Activated CD4-positive, CD25-positive, alpha-beta regulatory T cell (primary cell): Measurements from ENCODE around the gene LIPA.
"Not testable (repeated sequence)": the region's sequence is repeated elsewhere in the genome, so short reads cannot be mapped to it uniquely, and the experiment has no call there.

Source experiments
- DNase-seq, 4 experiments: peaks; one replicate each; lab custom pipeline; 2025; lab: John Stamatoyannopoulos, UW

LIPA gene

GRCh38 chr10:89270153-89270483, 18.5 kb upstream of the LIPA start:
- DNase-seq, result no peak

DNA sequence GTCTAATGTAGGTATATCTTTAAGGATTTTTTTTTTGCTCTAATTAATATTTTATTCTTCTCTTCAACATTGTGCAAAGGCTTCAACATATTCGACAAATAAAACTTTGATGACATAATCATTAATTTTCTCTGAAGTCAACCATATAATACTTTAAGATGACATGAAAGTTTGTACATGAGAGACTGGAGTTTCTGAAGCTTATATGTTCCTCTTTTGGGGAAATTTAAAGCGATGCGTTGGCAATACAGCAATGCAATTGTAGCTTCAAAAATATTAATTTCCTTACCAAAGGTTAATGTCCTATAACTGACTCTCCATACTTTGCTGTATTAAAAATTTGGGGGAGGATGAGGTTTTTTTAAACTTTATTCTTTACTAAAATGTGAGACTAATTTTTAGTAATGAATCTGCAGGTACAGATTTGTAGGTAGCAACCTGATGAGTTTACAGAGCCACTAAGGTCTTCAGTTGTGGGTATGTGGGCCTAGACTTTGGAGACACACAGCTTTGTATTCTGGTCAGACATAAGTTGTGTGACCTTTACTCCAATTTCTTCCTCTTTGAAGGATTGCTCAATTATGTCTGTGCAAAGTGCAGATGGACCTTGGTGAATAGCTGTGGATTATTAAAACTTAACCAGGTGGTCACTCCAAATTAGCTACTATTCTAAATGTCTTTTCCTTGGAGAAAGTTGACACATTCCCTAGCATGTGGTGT, 18.0 kb upstream of the LIPA start:
- no peak for DNase-seq

DNA sequence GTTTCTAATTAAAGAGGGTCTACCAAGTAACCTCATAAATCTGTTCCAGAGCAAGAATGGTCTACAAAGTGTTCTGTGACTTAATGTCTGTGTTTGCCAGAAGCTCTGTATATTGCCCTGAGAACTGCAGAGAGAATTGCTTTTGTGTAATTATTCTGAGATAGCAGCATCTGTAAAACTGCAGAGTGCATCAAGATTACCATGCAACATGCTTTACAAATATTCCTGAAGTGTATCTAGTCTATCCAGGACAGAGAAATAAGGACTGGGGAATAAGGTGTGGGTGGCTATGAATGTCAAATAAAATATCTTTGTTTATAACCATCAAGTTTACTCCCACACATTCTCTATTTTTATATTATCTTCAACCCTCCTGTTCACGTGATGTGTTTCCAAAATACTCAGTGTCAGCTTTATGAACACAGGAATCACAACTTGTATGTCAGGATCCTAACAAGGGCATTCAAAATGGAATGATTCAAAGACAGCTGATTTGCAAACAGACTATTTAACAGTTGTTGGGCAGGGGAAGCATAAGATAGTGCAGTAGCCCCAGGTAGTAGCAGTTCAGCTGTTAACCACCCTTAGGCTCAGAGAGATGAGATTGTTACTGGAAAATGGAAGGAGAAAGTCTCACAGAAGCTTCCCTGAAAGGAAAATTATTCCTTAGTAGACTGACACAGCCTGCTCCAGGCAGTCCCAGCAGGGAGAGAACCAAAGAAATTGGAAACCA, 15.3 kb upstream of the LIPA start:
- DNase-seq, result no peak

- DNase-seq, result no peak
Measured at GRCh38 chr10:89263531-89263930, 12.0 kb upstream of the LIPA start.

- DNase-seq, result no peak
Measured at GRCh38 chr10:89263091-89263490, 11.5 kb upstream of the LIPA start.

DNA sequence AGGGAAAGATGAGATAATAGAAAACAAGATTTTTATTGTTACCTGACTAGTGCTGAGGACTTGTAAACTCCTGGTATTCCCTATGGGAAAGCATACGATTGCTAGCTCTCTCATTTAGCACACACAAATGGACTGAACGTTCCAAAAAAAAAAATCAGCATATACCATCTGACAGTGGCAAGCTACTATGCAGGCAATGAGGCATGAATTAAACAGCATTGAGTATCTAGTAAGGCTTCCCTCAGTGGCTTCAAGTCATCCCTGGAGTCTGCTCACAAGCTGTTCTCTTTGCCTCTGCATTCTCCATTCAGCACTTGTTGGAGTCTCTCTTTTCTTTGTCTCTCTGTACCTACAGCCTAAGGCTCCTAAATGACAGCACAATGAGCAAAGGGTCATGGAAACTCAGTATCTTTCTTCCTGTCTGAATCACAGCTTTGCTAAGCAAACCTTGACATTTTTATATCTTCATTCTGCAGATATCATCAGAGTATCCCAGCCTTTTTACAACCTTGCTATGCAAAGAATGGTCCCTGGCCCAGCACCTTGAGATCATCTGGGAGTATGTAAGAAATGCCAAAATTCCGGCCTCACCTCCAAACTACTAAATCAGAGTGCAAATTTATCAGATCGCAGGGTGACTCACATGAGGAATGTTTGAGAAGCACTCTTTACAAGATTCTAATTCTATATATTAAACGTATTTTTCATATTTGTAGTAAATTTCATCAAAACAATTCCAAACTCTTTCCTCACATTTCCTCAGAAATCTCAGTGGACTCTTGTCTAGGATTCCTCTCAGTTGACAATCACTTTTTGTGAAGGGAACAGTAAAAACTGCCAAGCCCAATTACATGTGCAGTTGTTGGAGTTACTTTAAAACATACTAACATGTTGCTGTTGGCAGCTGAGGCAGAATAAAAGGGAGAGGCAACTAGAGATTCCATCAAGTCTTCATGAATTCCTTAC, 10.8 kb upstream of the LIPA start:
- DNase-seq, result no peak

GRCh38 chr10:89258881-89259280, 7.3 kb upstream of the LIPA start:
- no peak for DNase-seq

DNA sequence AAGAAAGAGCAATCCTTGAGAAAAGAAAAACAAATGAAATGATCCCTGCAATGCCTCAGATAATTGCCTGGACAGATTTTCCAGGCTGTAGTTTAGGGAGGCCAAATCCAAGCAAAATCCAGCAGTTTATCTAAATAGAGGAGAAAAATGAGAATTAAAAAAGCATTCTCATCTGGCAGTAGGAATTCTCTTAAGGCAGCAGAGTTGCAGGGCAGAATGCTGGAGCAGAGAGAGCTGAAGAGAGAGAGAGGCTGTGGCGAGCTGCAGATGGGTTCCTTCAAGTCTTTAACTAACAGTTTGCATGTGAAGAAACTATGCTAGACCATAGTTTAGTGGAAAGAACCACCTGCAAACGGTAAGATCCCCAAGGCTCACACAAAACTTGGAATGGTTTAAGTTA, 6.0 kb upstream of the LIPA start:
- no peak for DNase-seq

- DNase-seq, result no peak
Measured at GRCh38 chr10:89256962-89257361, 5.4 kb upstream of the LIPA start.

- DNase-seq, result no peak
Measured at GRCh38 chr10:89256340-89256739, 4.8 kb upstream of the LIPA start.

- no peak for DNase-seq
Measured at GRCh38 chr10:89255793-89256192, 4.2 kb upstream of the LIPA start.

GRCh38 chr10:89255091-89255579, 3.6 kb upstream of the LIPA start:
- not testable (repeated sequence) for DNase-seq

DNA sequence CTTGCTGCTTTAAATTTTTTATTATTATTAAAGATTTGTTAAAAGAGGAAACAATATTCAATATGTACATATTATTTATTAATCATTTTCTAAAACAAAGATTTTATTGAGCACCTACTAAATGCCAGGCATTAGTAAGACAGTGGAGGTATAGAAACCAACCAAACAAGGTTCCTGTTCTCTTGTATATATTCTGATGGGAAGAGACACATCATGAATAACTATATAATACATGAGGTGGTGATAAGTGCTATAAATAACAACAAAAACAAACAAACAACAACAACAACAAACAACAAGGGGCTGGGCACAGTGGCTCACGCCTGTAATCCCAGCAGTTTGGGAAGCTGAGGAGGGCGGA, 630 bp upstream of the LIPA start:
- DNase-seq, result no peak

DNA sequence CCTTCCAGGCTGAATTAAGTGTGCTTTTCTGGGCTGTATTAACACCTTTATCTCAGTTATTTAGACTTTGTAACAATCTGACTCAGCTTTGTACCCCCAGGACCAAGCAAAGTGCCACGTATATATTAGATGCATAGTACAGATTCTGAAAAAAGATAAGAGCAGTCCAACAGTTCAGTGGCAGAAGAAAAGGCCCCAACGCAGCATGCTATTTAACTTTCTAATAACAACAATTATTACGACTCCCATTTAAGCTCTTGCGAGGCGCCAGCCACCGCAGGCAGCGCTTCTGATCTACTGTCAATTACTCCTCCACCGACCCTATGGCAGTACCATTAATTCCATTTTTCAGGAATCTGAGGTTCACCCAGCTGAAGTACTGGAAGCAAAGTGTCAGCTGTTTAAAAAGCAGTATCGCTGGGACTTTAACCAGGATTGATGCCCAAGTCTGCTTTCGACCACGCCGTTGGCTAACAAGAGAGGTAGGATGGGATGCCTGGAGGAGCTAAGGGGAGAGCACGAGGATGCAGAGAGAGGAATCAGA, 638 bp downstream of the LIPA start:
- no peak for DNase-seq

DNA sequence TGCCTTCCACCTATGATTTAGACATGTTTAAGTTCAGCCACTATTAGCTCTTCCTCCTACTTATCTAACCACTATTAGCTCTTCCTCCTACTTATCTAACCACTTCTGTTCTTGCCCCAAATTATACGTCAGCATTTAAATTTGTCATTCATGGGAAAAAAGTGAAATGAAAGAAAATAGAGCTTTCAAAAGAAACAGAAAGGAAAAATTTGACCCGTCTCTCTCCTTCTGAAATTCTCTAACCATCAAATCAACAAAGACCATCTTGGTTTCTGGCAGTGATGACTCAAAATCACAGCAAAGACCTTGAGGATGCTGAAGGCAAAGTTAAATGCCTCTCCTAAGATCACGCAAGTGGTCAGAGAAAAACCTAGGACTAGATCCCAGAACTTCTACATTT, 2.6 kb downstream of the LIPA start:
- DNase-seq, result no peak

GRCh38 chr10:89247623-89248022, 4.0 kb downstream of the LIPA start:
- DNase-seq, result not testable (repeated sequence)

DNA sequence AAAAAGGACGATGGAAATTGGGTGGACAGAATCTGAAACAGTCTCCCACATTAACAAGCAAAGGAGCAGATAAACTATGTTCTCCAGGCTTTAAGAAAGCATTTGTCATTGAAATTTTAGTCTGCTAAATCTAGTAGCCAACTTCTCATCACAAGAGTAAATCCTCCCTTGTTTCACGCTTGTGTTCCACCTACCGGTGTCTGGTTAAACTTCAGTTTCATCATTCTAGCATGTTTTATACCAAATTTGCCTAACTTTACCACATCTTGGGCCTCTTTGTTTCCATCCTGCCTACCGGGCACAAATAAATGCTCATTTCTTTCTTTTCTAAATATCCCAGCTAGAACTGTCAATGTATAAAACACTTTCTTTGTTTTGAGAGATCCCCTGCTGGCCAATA, 5.8 kb downstream of the LIPA start:
- no peak for DNase-seq

- DNase-seq, result no peak
Measured at GRCh38 chr10:89242840-89243568, 8.6 kb downstream of the LIPA start.

DNA sequence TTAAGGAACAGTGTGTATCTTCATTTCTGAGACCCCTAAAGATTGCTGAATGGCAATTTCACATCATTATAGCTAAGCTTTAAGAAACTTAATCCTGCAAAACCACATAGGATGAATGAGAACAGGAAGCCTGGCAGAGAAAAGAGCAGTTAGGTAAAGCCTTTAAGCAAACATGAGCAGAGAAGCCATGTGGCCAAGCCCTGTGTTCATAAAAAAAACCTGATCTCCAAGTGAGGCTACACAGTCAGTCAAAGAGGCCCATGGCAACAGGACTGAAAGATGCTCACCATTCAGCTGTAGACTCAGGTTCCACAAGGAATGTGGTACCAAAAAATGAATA, 9.3 kb downstream of the LIPA start:
- DNase-seq, result no peak

DNA sequence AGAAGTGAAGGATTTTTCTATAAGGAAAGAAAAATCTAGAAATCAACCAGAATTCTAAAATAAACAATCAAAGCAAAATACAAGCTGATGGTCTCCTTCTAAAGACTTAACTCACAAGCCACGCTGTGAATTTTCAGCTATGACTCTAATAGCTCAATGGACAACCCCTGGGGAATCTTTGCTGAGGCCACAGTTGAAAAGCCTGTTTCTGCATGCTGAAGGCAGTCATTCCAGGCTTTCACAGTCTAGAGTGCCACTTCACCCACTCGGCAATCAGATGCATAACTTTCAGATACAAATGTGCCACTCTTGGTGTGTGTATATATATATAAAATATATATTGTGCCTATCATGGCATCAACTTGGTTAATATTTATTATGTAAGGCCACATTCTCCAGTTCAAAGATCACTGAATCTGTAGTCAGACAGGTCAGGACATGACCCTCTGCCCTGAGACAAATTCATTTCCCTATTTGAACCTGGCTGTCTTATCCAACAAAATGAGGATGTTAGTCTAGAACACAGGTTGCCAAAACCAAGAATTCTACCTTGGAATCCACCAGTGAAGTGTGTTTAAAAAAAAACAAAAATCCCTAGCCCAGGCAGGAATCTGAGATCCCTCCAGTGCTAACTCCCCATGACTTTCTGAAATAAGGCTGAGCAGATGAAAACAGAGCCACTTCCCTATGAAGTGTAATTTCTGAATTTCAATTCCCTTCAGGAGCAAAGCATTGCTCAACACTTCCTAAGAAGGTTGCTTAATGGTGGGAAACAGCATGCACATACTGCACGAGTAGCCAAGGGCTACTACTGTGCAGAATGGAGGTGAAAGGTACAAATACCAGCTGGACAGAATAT, 9.9 kb downstream of the LIPA start:
- DNase-seq, result no peak

- no peak for DNase-seq
Measured at GRCh38 chr10:89241026-89241425, 10.5 kb downstream of the LIPA start.
